ENCODE data around the gene MMP15.

DNA sequence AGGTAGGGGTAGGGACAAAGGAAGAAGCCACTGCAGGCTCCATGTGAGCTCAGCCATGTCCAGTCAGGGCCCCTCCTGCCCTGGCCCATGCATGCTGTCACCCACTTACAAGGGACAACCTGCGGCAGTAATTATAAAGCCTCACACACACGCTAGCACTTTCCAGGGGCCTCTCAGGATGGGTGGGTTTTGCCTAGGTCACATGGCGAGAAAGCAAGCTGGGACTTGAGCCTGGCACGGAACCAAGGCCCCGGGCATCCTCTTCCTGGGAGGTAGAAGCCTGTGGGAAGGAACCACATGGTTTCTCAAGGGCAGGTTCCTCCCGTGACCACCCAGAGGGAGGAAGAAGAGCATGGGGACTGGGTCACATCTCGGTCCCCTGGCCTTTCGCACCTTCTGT lies 32.1 kb upstream of the MMP15 start:
- TF ChIP-seq EZH2phosphoT487 (IDR thresholded peaks at IDR 0.05): no peak
- TF ChIP-seq, protein P1, sequence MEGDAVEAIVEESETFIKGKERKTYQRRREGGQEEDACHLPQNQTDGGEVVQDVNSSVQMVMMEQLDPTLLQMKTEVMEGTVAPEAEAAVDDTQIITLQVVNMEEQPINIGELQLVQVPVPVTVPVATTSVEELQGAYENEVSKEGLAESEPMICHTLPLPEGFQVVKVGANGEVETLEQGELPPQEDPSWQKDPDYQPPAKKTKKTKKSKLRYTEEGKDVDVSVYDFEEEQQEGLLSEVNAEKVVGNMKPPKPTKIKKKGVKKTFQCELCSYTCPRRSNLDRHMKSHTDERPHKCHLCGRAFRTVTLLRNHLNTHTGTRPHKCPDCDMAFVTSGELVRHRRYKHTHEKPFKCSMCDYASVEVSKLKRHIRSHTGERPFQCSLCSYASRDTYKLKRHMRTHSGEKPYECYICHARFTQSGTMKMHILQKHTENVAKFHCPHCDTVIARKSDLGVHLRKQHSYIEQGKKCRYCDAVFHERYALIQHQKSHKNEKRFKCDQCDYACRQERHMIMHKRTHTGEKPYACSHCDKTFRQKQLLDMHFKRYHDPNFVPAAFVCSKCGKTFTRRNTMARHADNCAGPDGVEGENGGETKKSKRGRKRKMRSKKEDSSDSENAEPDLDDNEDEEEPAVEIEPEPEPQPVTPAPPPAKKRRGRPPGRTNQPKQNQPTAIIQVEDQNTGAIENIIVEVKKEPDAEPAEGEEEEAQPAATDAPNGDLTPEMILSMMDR (IDR thresholded peaks at IDR 0.05): no peak

Data from neural progenitor cell (in vitro differentiated cells).